Measurements from ENCODE around the gene TLL2. TPM values are rescaled to one million over a fixed set of nuclear protein-coding genes. Genes with fewer than 3 reads are reported as not detected.

The TLL2 gene
- total and polyA plus RNA-seq, 2 of the 4 experiments (the other 2 are of a cell fraction), result under 0.01 to 0.05 TPM

DNA sequence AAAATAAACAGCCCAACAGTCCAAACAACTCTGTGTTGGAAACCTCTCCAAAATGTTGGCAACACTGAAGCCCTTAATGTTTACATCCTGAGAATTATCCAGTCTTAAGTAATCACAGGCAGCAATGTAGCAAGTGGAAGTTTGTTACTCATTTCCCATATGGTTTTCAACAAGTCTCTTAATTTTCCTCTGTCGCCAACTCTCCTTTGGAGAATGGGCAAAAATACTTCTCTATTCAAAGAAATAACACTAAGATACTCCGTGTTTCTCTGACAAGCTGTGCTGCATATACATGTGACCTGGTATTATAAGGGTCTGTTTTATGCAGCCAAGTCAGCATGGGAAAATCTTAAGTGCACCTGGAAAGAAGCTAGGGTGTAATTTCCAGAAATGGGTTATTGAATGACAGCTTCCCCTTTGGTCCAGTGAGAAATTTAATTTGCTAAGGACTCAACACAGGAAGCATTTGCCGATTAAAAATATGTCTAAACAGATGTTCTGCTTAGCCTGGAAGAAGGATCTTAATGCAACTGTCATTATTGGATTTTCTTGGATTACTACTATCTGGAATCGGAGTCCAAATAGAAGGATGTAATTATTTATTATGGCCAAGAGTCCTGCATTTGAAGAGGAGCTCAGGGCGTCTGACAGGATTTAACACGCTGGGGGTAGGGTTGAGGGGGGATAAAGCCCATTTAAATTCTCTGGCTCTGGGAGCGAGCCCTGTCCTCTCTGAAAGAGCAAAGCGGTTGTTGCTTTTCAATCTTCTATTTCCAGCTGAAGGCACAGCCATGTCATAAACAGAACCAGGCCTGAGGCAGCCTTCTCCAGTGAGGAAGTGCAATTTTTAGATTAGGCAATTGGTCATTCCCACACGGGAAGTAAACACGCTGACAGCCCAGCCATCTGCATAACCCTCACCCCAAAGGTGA, 73.1 kb downstream of the TLL2 start (continued):
- TF ChIP-seq, protein P1, sequence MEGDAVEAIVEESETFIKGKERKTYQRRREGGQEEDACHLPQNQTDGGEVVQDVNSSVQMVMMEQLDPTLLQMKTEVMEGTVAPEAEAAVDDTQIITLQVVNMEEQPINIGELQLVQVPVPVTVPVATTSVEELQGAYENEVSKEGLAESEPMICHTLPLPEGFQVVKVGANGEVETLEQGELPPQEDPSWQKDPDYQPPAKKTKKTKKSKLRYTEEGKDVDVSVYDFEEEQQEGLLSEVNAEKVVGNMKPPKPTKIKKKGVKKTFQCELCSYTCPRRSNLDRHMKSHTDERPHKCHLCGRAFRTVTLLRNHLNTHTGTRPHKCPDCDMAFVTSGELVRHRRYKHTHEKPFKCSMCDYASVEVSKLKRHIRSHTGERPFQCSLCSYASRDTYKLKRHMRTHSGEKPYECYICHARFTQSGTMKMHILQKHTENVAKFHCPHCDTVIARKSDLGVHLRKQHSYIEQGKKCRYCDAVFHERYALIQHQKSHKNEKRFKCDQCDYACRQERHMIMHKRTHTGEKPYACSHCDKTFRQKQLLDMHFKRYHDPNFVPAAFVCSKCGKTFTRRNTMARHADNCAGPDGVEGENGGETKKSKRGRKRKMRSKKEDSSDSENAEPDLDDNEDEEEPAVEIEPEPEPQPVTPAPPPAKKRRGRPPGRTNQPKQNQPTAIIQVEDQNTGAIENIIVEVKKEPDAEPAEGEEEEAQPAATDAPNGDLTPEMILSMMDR (conservative IDR thresholded peaks at IDR 0.05; ENCODE audit: low read depth, low read length), result no peak

DNA sequence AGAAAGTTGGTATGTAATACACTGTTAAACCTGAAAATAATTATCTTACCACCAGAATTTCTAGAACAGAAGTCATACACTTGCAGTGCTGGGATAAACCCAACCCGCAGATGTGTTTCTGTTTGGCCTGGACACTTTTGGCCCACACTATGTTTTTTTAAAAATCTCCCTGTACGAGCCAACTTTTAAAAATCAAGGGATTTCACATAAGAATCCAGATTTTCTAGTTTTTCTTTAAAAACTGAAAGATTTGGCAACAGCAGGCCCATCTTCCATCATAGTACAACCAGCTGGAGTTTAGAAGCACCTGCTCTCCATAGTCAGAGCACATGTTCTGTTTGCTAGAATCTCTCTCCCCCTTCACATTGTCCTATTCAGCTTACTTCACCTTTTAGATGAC, 74.0 kb downstream of the TLL2 start:
- ATAC-seq (ENCODE audit: low read depth) (no peak), DNase-seq (no peak)
- H3K4me3 ChIP-seq (ENCODE audit: insufficient read depth, low read depth, low read length), result no peak overlapping the region
- no peak overlapping the region for H3K9ac ChIP-seq (ENCODE audit: low read depth, low read length)
- H3K9me1 ChIP-seq (ENCODE audit: insufficient read depth, low read length), result no peaks in the 10 kb centered on the region
- H3K27ac ChIP-seq (ENCODE audit: insufficient read depth, low read length), result no peak overlapping the region
- no peak overlapping the region for H3K4ac ChIP-seq (ENCODE audit: low read depth, low read length)
- no peaks in the 10 kb centered on the region for H3K27me3 ChIP-seq (ENCODE audit: control insufficient read depth, insufficient read depth, low read length)
- no TSS peak for BruUV-seq (replicated peaks)
- no peak overlapping the region for H2AFZ ChIP-seq (replicated peaks; ENCODE audit: low read length, poor library complexity)
- H4K8ac ChIP-seq (ENCODE audit: low read depth in 2 of 2, low read length in 2 of 2), result no peak overlapping the region
- 0% methylated on average over 1 of the region's 2 CpGs; no CpG with 5 or more reads in 1 of the 2 experiments for WGBS, 2 experiments (ENCODE audit: extremely low coverage in 2 of 2, insufficient read length in 1 of 2)
- no peak overlapping the region for H2BK5ac ChIP-seq (ENCODE audit: low read depth, low read length, poor library complexity, severe bottlenecking)
- dilution Hi-C loops (cut with HindIII; ENCODE audit: low sequenced_read_pairs, unreplicated experiment), result no loop called here
- H3K79me1 ChIP-seq (ENCODE audit: low read depth in 1 of 2, low read length in 2 of 2), result no peaks in the 10 kb centered on the region
- CTCF ChIA-PET, result no interaction called here
- H3K9me3 ChIP-seq (ENCODE audit: control insufficient read depth, insufficient read depth, low read length), result no peaks in the 10 kb centered on the region
- no peak overlapping the region for H2BK120ac ChIP-seq (ENCODE audit: low read depth, low read length)
- no peak overlapping the region for H2AK9ac ChIP-seq (replicated peaks; ENCODE audit: low read depth, low read length, poor library complexity)
- H3K14ac ChIP-seq (replicated peaks; ENCODE audit: low read depth, low read length), result no peak overlapping the region
- H3K4me2 ChIP-seq (ENCODE audit: low read depth, low read length), result no peak overlapping the region
- POLR2A ChIA-PET (ENCODE audit: unreplicated experiment), result no interaction called here
- H4K20me1 ChIP-seq (ENCODE audit: insufficient read depth, low read length), result no peaks in the 10 kb centered on the region
- no peak overlapping the region for H3K23ac ChIP-seq (ENCODE audit: low read depth, low read length)
- no peaks in the 10 kb centered on the region for H3K4me1 ChIP-seq (ENCODE audit: control insufficient read depth, insufficient read depth, low read length)
- no peak overlapping the region for H2BK20ac ChIP-seq (ENCODE audit: low read depth, low read length)
- H2AK5ac ChIP-seq (ENCODE audit: low read depth, low read length), result no peak overlapping the region
- intact Hi-C loops (cut with micrococcal nuclease), result no loop called here
- no peak overlapping the region for H2BK15ac ChIP-seq (ENCODE audit: low read depth, low read length)
- no peak overlapping the region for H4K91ac ChIP-seq (ENCODE audit: insufficient read depth, low read depth, low read length)
- no peak overlapping the region for H4K5ac ChIP-seq (ENCODE audit: low read depth, low read length)
- no peak overlapping the region for H3K56ac ChIP-seq (ENCODE audit: extremely low read depth, insufficient read depth, low read length)
- H3K36me3 ChIP-seq (ENCODE audit: control insufficient read depth, insufficient read depth, low read length), result no peaks in the 10 kb centered on the region
- TF ChIP-seq, protein P2, sequence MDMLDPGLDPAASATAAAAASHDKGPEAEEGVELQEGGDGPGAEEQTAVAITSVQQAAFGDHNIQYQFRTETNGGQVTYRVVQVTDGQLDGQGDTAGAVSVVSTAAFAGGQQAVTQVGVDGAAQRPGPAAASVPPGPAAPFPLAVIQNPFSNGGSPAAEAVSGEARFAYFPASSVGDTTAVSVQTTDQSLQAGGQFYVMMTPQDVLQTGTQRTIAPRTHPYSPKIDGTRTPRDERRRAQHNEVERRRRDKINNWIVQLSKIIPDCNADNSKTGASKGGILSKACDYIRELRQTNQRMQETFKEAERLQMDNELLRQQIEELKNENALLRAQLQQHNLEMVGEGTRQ (IDR thresholded peaks at IDR 0.05; ENCODE audit: low read depth, low read length), result no peak
- TF ChIP-seq BHLHE40 (IDR thresholded peaks at IDR 0.05; ENCODE audit: low read depth, low read length), result no peak
- TF ChIP-seq, protein P3, sequence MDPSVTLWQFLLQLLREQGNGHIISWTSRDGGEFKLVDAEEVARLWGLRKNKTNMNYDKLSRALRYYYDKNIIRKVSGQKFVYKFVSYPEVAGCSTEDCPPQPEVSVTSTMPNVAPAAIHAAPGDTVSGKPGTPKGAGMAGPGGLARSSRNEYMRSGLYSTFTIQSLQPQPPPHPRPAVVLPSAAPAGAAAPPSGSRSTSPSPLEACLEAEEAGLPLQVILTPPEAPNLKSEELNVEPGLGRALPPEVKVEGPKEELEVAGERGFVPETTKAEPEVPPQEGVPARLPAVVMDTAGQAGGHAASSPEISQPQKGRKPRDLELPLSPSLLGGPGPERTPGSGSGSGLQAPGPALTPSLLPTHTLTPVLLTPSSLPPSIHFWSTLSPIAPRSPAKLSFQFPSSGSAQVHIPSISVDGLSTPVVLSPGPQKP (IDR thresholded peaks at IDR 0.05; ENCODE audit: borderline replicate concordance, low read depth, low read length), result no peak
- no peak for TF ChIP-seq MAZ (IDR thresholded peaks at IDR 0.05; ENCODE audit: borderline replicate concordance, low read depth, low read length)
- in situ Hi-C loops (cut with MboI; ENCODE audit: low sequenced_read_pairs), result no loop called here
- H3K18ac ChIP-seq (ENCODE audit: low read depth, low read length), result no peak overlapping the region
